Esophagus squamous epithelium (tissue), 4 donors: ENCODE measurements around the gene DXO.

Experiments
- CTCF ChIP-seq, 6 experiments: fragments of 450-650 bp in 4 of 6; fragments of 200-600 bp in 2 of 6; sonication (generic) in 2 of 6; IDR thresholded peaks; one replicate each; pipeline ENCODE4 v1.5.1; 2016 to 2019; ENCODE audit warnings: antibody characterized with exemption in 6 of 6, mild to moderate bottlenecking in 4 of 6, moderate library complexity in 4 of 6
- POLR2A ChIP-seq, 4 donors: fragments of 450-650 bp; IDR thresholded peaks; one replicate each; pipeline ENCODE4 v1.6.1; 2017; ENCODE audit warnings: antibody characterized with exemption in 4 of 4, mild to moderate bottlenecking in 4 of 4, moderate library complexity in 3 of 4

- TF ChIP-seq CTCF (IDR thresholded peaks at IDR 0.05) (no peak), POLR2A (IDR thresholded peaks at IDR 0.05) (no peak)
These were observed 23.6 kb downstream of the DXO start for GRCh38 chr6:31948306-31948705.
